IMR-90 (cell line): ENCODE measurements around the gene FMNL1. TPM values are rescaled to one million over a fixed set of nuclear protein-coding genes. Genes with fewer than 3 reads are reported as not detected.

ENCODE experiments used
- ATAC-seq: fragments of 200-7000 bp; cut with Tn5 transposase; 2 replicates; pipeline ENCODE4 v1.9.1; 2020; ENCODE audit warnings: low read depth, mild to moderate bottlenecking, moderate library complexity
- BruUV-seq: library from RNA; stranded (reverse); fragments of 400-500 nt; replicated peaks from 2 replicates; lab custom pipeline; 2021; lab: Mats Ljungman, UMichigan
- CTCF ChIA-PET: fragments of 300-600 bp; formaldehyde crosslinking; extraction: SDS; loops from one replicate; lab custom pipeline; 2021; ENCODE audit warnings: antibody characterized with exemption; lab: Yijun Ruan, JAX
- POLR2A ChIA-PET: fragments of 300-600 bp; sonication (Branson Sonifier 250); formaldehyde crosslinking; loops from one replicate; lab custom pipeline; 2022; ENCODE audit warnings: antibody characterized with exemption; ENCODE audit not compliant: unreplicated experiment; lab: Charles Lee
- DNase-seq: peaks from one replicate; pipeline ENCODE4 v3.0.0; 2013
- H2AFZ ChIP-seq: replicated peaks from 2 replicates; pipeline ENCODE3; 2013; ENCODE audit warnings: low read length, mild to moderate bottlenecking; ENCODE audit not compliant: poor library complexity
- H2AK5ac ChIP-seq: 2 replicates; pipeline ENCODE4 v1.6.1; 2013; ENCODE audit warnings: low read depth, low read length, inconsistent platforms
- H2AK9ac ChIP-seq: replicated peaks from 2 replicates; pipeline ENCODE3; 2013; ENCODE audit warnings: mild to moderate bottlenecking, low read depth, low read length, moderate library complexity; ENCODE audit not compliant: poor library complexity
- H2BK120ac ChIP-seq: 2 replicates; pipeline ENCODE4 v1.6.1; 2013; ENCODE audit warnings: low read depth, low read length, inconsistent platforms
- H2BK15ac ChIP-seq: 3 replicates; pipeline ENCODE4 v1.6.1; 2013; ENCODE audit warnings: low read depth, low read length, inconsistent platforms
- H2BK20ac ChIP-seq: 2 replicates; pipeline ENCODE4 v1.6.1; 2013; ENCODE audit warnings: low read depth, mild to moderate bottlenecking, inconsistent platforms, low read length, moderate library complexity
- H2BK5ac ChIP-seq: 2 replicates; pipeline ENCODE4 v1.6.1; 2013; ENCODE audit warnings: mild to moderate bottlenecking, low read depth, low read length, inconsistent platforms; ENCODE audit not compliant: poor library complexity, severe bottlenecking
- H3K14ac ChIP-seq: replicated peaks from 2 replicates; pipeline ENCODE4 v1.6.1; 2013; ENCODE audit warnings: low read depth, low read length, inconsistent platforms
- H3K18ac ChIP-seq: 2 replicates; pipeline ENCODE4 v1.6.1; 2013; ENCODE audit warnings: low read depth, low read length, control low read depth
- H3K23ac ChIP-seq: 2 replicates; pipeline ENCODE4 v1.6.1; 2013; ENCODE audit warnings: low read depth, low read length, inconsistent platforms
- H3K27ac ChIP-seq: 2 replicates; pipeline ENCODE4 v1.5.1; 2013; ENCODE audit warnings: mild to moderate bottlenecking, control low read depth, low read length; ENCODE audit not compliant: insufficient read depth
- H3K27me3 ChIP-seq: 2 replicates; pipeline ENCODE4 v1.6.1; 2013; ENCODE audit warnings: low read length; ENCODE audit not compliant: control insufficient read depth, insufficient read depth
- H3K36me3 ChIP-seq: 2 replicates; pipeline ENCODE4 v1.6.1; 2013; ENCODE audit warnings: low read length, mixed read lengths; ENCODE audit not compliant: control insufficient read depth, insufficient read depth
- H3K4ac ChIP-seq: 2 replicates; pipeline ENCODE4 v1.6.1; 2013; ENCODE audit warnings: low read depth, low read length, inconsistent platforms
- H3K4me1 ChIP-seq: 2 replicates; pipeline ENCODE4 v1.6.1; 2013; ENCODE audit warnings: low read length, mixed read lengths; ENCODE audit not compliant: control insufficient read depth, insufficient read depth
- H3K4me2 ChIP-seq: 2 replicates; pipeline ENCODE4 v1.6.1; 2013; ENCODE audit warnings: low read depth, mild to moderate bottlenecking, control low read depth, low read length, moderate library complexity
- H3K4me3 ChIP-seq: 2 replicates; pipeline ENCODE4 v1.5.1; 2013; ENCODE audit warnings: low read depth, mild to moderate bottlenecking, control low read depth, low read length, moderate library complexity; ENCODE audit not compliant: insufficient read depth
- H3K56ac ChIP-seq: 2 replicates; pipeline ENCODE4 v1.6.1; 2013; ENCODE audit warnings: low read length, inconsistent platforms; ENCODE audit not compliant: insufficient read depth; ENCODE audit errors: extremely low read depth
- H3K79me1 ChIP-seq, 2 experiments: 2 replicates each; pipeline ENCODE4 v1.6.1; 2013; ENCODE audit warnings: low read length in 2 of 2, inconsistent platforms in 1 of 2, low read depth in 1 of 2
- H3K9ac ChIP-seq: 2 replicates; pipeline ENCODE4 v1.6.1; 2013; ENCODE audit warnings: low read depth, low read length, control low read depth
- H3K9me1 ChIP-seq: 2 replicates; pipeline ENCODE4 v1.6.1; 2013; ENCODE audit warnings: low read length, inconsistent platforms; ENCODE audit not compliant: insufficient read depth
- H3K9me3 ChIP-seq: 2 replicates; pipeline ENCODE4 v1.6.1; 2013; ENCODE audit warnings: low read length; ENCODE audit not compliant: control insufficient read depth, insufficient read depth
- H4K20me1 ChIP-seq: 2 replicates; pipeline ENCODE4 v1.6.1; 2013; ENCODE audit warnings: low read length, inconsistent platforms; ENCODE audit not compliant: insufficient read depth
- H4K5ac ChIP-seq: 2 replicates; pipeline ENCODE4 v1.6.1; 2013; ENCODE audit warnings: mild to moderate bottlenecking, low read depth, low read length, control low read depth
- H4K8ac ChIP-seq, 2 experiments: 2 replicates each; pipeline ENCODE4 v1.6.1; 2013; ENCODE audit warnings: low read depth in 2 of 2, low read length in 2 of 2, control low read depth in 1 of 2, inconsistent platforms in 1 of 2
- H4K91ac ChIP-seq: 2 replicates; pipeline ENCODE4 v1.6.1; 2013; ENCODE audit warnings: low read depth, low read length, inconsistent platforms; ENCODE audit not compliant: insufficient read depth
- CEBPB ChIP-seq: IDR thresholded peaks from 2 replicates; pipeline ENCODE4 v1.6.1; 2012; ENCODE audit warnings: low read depth, low read length, improper control_type of control experiment
- CHD1 ChIP-seq: IDR thresholded peaks from 2 replicates; pipeline ENCODE4 v1.6.1; 2012; ENCODE audit warnings: low read depth, low read length, improper control_type of control experiment
- CTCF ChIP-seq: conservative IDR thresholded peaks from 2 replicates; pipeline ENCODE4 v1.5.1; 2012; ENCODE audit warnings: mild to moderate bottlenecking, low read depth, low read length, improper control_type of control experiment
- FOS ChIP-seq: fragments of 150-350 bp; IDR thresholded peaks from 2 replicates; pipeline ENCODE4 v1.6.1; 2016; ENCODE audit warnings: low read depth, low read length
- MAZ ChIP-seq: IDR thresholded peaks from 2 replicates; pipeline ENCODE4 v1.6.1; 2012; ENCODE audit warnings: low read depth, mild to moderate bottlenecking, low read length, improper control_type of control experiment, moderate library complexity, borderline replicate concordance
- MXI1 ChIP-seq: IDR thresholded peaks from 2 replicates; pipeline ENCODE4 v1.6.1; 2012; ENCODE audit warnings: low read depth, mild to moderate bottlenecking, low read length, moderate library complexity, borderline replicate concordance
- RCOR1 ChIP-seq: IDR thresholded peaks from 2 replicates; pipeline ENCODE4 v1.6.1; 2012; ENCODE audit warnings: mild to moderate bottlenecking, low read length, improper control_type of control experiment; ENCODE audit not compliant: insufficient replicate concordance
- RFX5 ChIP-seq: IDR thresholded peaks from 2 replicates; pipeline ENCODE4 v1.8.0; 2012; ENCODE audit warnings: low read depth, mild to moderate bottlenecking, low read length, moderate library complexity
- SMC3 ChIP-seq: fragments of 150-350 bp; IDR thresholded peaks from 2 replicates; pipeline ENCODE4 v1.6.1; 2016; ENCODE audit warnings: low read depth, mild to moderate bottlenecking, antibody characterized with exemption, low read length, moderate library complexity
- WGBS, 2 experiments: methylation state at CpG; one replicate each; pipeline versions ENCODE4 v1.1.5 to v1.1.7; 2013; ENCODE audit warnings: missing lambda C conversion rate in 2 of 2; ENCODE audit not compliant: insufficient read length in 1 of 2; ENCODE audit errors: extremely low coverage in 2 of 2; 5-methylcytosine and 5-hydroxymethylcytosine counted together
- dilution Hi-C: fragments of 300-500 bp; cut with HindIII; formaldehyde crosslinking; loops from one replicate; pipeline ENCODE4 v1.14.3; 2018; ENCODE audit warnings: low sequenced_read_pairs; ENCODE audit not compliant: unreplicated experiment
- in situ Hi-C: fragments of 300-500 bp; cut with MboI; formaldehyde crosslinking; loops from 3 replicates; pipeline ENCODE4 v1.14.3; 2019; ENCODE audit warnings: low sequenced_read_pairs, inconsistent platforms, mixed read lengths
- intact Hi-C: fragments of 100-400 bp; cut with micrococcal nuclease; formaldehyde crosslinking; loops from 2 replicates; pipeline ENCODE4 v1.10.0; 2022
- polyA plus RNA-seq, 3 experiments: library from polyadenylated mRNA; depleted of rRNA; stranded (reverse); fragments of >200 nt; gene quantifications; 2 replicates each; pipeline ENCODE4 v1.2.3, GENCODE V29; 2012; ENCODE audit warnings: low replicate concordance in 1 of 3
- total RNA-seq: library from RNA; depleted of rRNA; stranded (reverse); fragments of >200 nt; gene quantifications from 2 replicates; pipeline ENCODE4 v1.2.3, GENCODE V29; 2012

FMNL1 gene
- total and polyA plus RNA-seq, 2 of the 4 experiments (the other 2 are of a cell fraction): 0.36 to 2.3 TPM

GRCh38 chr17:45244725-45245656 is 23.3 kb downstream of the FMNL1 start:
- ATAC-seq: no peak
- POLR2A ChIA-PET: no interaction called here

More at GRCh38 chr17:45244725-45245656, 23.3 kb downstream of the FMNL1 start:
- Histone ChIP-seq H2AFZ (no peak overlapping the region), H4K8ac (no peak overlapping the region), H2BK20ac (no peak overlapping the region), H3K4me3 (no peak overlapping the region), H3K18ac (no peak overlapping the region), H2AK5ac (no peak overlapping the region), H3K4me1 (peaks cover 10% of the 10 kb centered on the region; the same call in 1 of the 2 replicates), H3K56ac (no peak overlapping the region), H2BK15ac (no peak overlapping the region), H2AK9ac (no peak overlapping the region), H3K9ac (no peak overlapping the region), H4K91ac (no peak overlapping the region), H3K79me1 (peaks cover 0 to 9% of the 10 kb centered on the region in 2 experiments; a peak in 1 of 4 replicates), H2BK120ac (no peak overlapping the region), H4K20me1 (peaks cover 5% of the 10 kb centered on the region), H3K9me1 (0 out of 2 replicates have a peak, but pooled peaks cover 2% of the 10 kb centered on the region), H3K36me3 (peaks cover 9% of the 10 kb centered on the region; the same call in 1 of the 2 replicates), H3K4ac (no peak overlapping the region), H3K9me3 (no peaks in the 10 kb centered on the region), H3K27me3 (peaks cover 4% of the 10 kb centered on the region; the same call in 1 of the 2 replicates), H3K4me2 (no peak overlapping the region), H4K5ac (no peak overlapping the region), H3K27ac (no peak overlapping the region), H3K14ac (no peak overlapping the region), H2BK5ac (no peak overlapping the region), H3K23ac (no peak overlapping the region)
- dilution Hi-C loops: no loop called here
- intact Hi-C loops: no loop called here
- DNase-seq: no peak
- in situ Hi-C loops: no loop called here
- 89% methylated on average over 7 of the region's 21 CpGs; no CpG with 5 or more reads in 1 of the 2 experiments for WGBS, 2 experiments
- TF ChIP-seq CEBPB: no peak
- TF ChIP-seq RCOR1: no peak
- no peak for TF ChIP-seq RFX5
- no peak for TF ChIP-seq CTCF
- no peak for TF ChIP-seq FOS
- no peak for TF ChIP-seq MAZ
- TF ChIP-seq SMC3: no peak
- no peak for TF ChIP-seq MXI1
- TF ChIP-seq CHD1: no peak
- BruUV-seq: no TSS peak
- CTCF ChIA-PET: interaction anchor here (1.6 kb wide), 1 partner anchor 25 kb away, joined by 3 read pairs; no protein-coding TSS in a partner anchor
